ENCODE results near the gene DCST2.

The DCST2 gene

GRCh38 chr1:155033524-155033923, at the start of gene DCST2, which contains the start of gene DCST1:
TSS of gene DCST2 (minus strand) at chr1:155033781. CDS start at chr1:155033701, 80 bp downstream.
TSS of gene DCST1 (plus strand) at chr1:155033824. CDS start at chr1:155034037, 213 bp downstream.
- FAIRE-seq: no peak

GRCh38 chr1:155083052-155083541, 49.5 kb upstream of the DCST2 start:
- no peak for FAIRE-seq

GRCh38 chr1:155082301-155083051, 48.9 kb upstream of the DCST2 start:
- no peak for FAIRE-seq

GRCh38 chr1:155081472-155082300, 48.1 kb upstream of the DCST2 start:
- FAIRE-seq: no peak

- no peak for FAIRE-seq
Measured at GRCh38 chr1:155080312-155081228, 47.0 kb upstream of the DCST2 start.

GRCh38 chr1:155079487-155080311, 46.1 kb upstream of the DCST2 start:
- FAIRE-seq: no peak

GRCh38 chr1:155079210-155079486, 45.6 kb upstream of the DCST2 start:
- no peak for FAIRE-seq

- FAIRE-seq: no peak
Measured at GRCh38 chr1:155078469-155079209, 45.1 kb upstream of the DCST2 start, which contains the start of gene EFNA3. TSS of gene EFNA3 (plus strand) at chr1:155078837. CDS start at chr1:155078942, 105 bp downstream.

GRCh38 chr1:155077758-155078445, 44.3 kb upstream of the DCST2 start:
- no peak for FAIRE-seq

- no peak for FAIRE-seq
Measured at GRCh38 chr1:155077346-155077745, 43.8 kb upstream of the DCST2 start.

- FAIRE-seq: no peak
Measured at GRCh38 chr1:155076371-155076770, 42.8 kb upstream of the DCST2 start.

- no peak for FAIRE-seq
Measured at GRCh38 chr1:155075535-155075934, 42.0 kb upstream of the DCST2 start.

GRCh38 chr1:155073377-155074242, 40.0 kb upstream of the DCST2 start:
- FAIRE-seq: no peak

- no peak for FAIRE-seq
Measured at GRCh38 chr1:155072531-155073289, 39.1 kb upstream of the DCST2 start.

GRCh38 chr1:155071701-155072100, 38.1 kb upstream of the DCST2 start:
- no peak for FAIRE-seq

- FAIRE-seq: no peak
Measured at GRCh38 chr1:155070721-155071569, 37.4 kb upstream of the DCST2 start.

GRCh38 chr1:155070158-155070621, 36.6 kb upstream of the DCST2 start:
- no peak for FAIRE-seq

Data from G401.6 (cell line).